ENCODE measurements around the gene CAMSAP2. TPM values are rescaled to one million over a fixed set of nuclear protein-coding genes. Genes with fewer than 3 reads are reported as not detected.
"Not testable (repeated sequence)": the region's sequence is repeated elsewhere in the genome, so short reads cannot be mapped to it uniquely, and the experiment has no call there.

Gene CAMSAP2
- total and polyA plus RNA-seq, 5 experiments from 2014 or later: 0.71 to 10.1 (median 2.0) TPM

- Mint-ChIP-seq H3K27me3 (no peaks in the 10 kb centered on the region), H3K4me3 (no peak overlapping the region), H3K4me1 (peaks cover 0 to 4% (median 3%) of the 10 kb centered on the region in 4 donors), H3K36me3 (peaks cover 0 to 2% (median 0%) of the 10 kb centered on the region in 3 donors), H3K27ac (peak overlapping the region in 1 of 10 donors; percentile 6), H3K9me3 (no peaks in the 10 kb centered on the region)
- POLR2A ChIA-PET: no interaction called here
- no peak for DNase-seq
- ATAC-seq: no peak
These were observed 37.2 kb downstream of the CAMSAP2 start for GRCh38 chr1:200775850-200776249.

- no peak for ATAC-seq
- Mint-ChIP-seq H3K27ac (peak overlapping the region in 1 of 10 donors; percentile 6), H3K4me1 (peaks cover 0 to 4% (median 3%) of the 10 kb centered on the region in 4 donors), H3K27me3 (no peaks in the 10 kb centered on the region), H3K9me3 (no peaks in the 10 kb centered on the region), H3K4me3 (no peak overlapping the region), H3K36me3 (peaks cover 0 to 4% (median under 1%) of the 10 kb centered on the region in 3 donors)
- no peak for DNase-seq
- POLR2A ChIA-PET: no interaction called here
These were observed 38.3 kb downstream of the CAMSAP2 start for GRCh38 chr1:200776949-200777348.

GRCh38 chr1:200778766-200779165 lies 40.1 kb downstream of the CAMSAP2 start:
- H3K4me1 Mint-ChIP-seq: peaks cover 1 to 4% (median 3%) of the 10 kb centered on the region in 4 donors
- H3K9me3 Mint-ChIP-seq: peaks cover 0 to 7% (median 0%) of the 10 kb centered on the region in 9 donors
- peaks cover 0 to 18% (median 14%) of the 10 kb centered on the region in 3 donors for H3K36me3 Mint-ChIP-seq
- no peak overlapping the region for H3K4me3 Mint-ChIP-seq
- POLR2A ChIA-PET: no interaction called here
- ATAC-seq (no peak), DNase-seq (no peak)
- H3K27me3 Mint-ChIP-seq: no peaks in the 10 kb centered on the region
- no peak overlapping the region for H3K27ac Mint-ChIP-seq

- H3K36me3 Mint-ChIP-seq: peaks cover 0 to 20% (median 16%) of the 10 kb centered on the region in 3 donors
- POLR2A ChIA-PET: no interaction called here
- H3K9me3 Mint-ChIP-seq: peaks cover 0 to 7% (median 0%) of the 10 kb centered on the region in 9 donors
- DNase-seq: no peak
- ATAC-seq: no peak
- H3K4me1 Mint-ChIP-seq: peaks cover 1 to 4% (median 2%) of the 10 kb centered on the region in 4 donors
- H3K27me3 Mint-ChIP-seq: no peaks in the 10 kb centered on the region
- no peak overlapping the region for H3K4me3 Mint-ChIP-seq
- no peak overlapping the region for H3K27ac Mint-ChIP-seq
These were observed 40.6 kb downstream of the CAMSAP2 start for GRCh38 chr1:200779326-200779725.

GRCh38 chr1:200780545-200781369 lies 42.1 kb downstream of the CAMSAP2 start:
- POLR2A ChIA-PET: no interaction called here
- Mint-ChIP-seq H3K27ac (no peak overlapping the region), H3K4me1 (peaks cover 0 to 4% (median 2%) of the 10 kb centered on the region in 4 donors), H3K4me3 (no peak overlapping the region), H3K9me3 (peaks cover 0 to 7% (median 0%) of the 10 kb centered on the region in 9 donors), H3K36me3 (peaks cover 0 to 20% (median 18%) of the 10 kb centered on the region in 3 donors), H3K27me3 (no peaks in the 10 kb centered on the region)
- ATAC-seq (no peak), DNase-seq (no peak)

GRCh38 chr1:200783926-200784325 lies 45.2 kb downstream of the CAMSAP2 start:
- Mint-ChIP-seq H3K4me1 (peaks cover 0 to 4% (median 2%) of the 10 kb centered on the region in 4 donors), H3K27me3 (no peaks in the 10 kb centered on the region), H3K27ac (no peak overlapping the region), H3K9me3 (peaks cover 0 to 7% (median 0%) of the 10 kb centered on the region in 9 donors), H3K4me3 (no peak overlapping the region), H3K36me3 (peaks cover 0 to 23% (median 22%) of the 10 kb centered on the region in 3 donors)
- DNase-seq (no peak), ATAC-seq (no peak)
- POLR2A ChIA-PET: no interaction called here

- no peaks in the 10 kb centered on the region for H3K27me3 Mint-ChIP-seq
- no peak overlapping the region for H3K27ac Mint-ChIP-seq
- POLR2A ChIA-PET: no interaction called here
- peaks cover 0 to 7% (median 0%) of the 10 kb centered on the region in 9 donors for H3K9me3 Mint-ChIP-seq
- no peak for DNase-seq
- ATAC-seq: no peak
- H3K4me1 Mint-ChIP-seq: peaks cover 0 to 4% (median 2%) of the 10 kb centered on the region in 4 donors
- H3K4me3 Mint-ChIP-seq: no peak overlapping the region
- peaks cover 0 to 28% (median 22%) of the 10 kb centered on the region in 3 donors for H3K36me3 Mint-ChIP-seq
These were observed 45.9 kb downstream of the CAMSAP2 start for GRCh38 chr1:200784576-200784975.

GRCh38 chr1:200786788-200787187 lies 48.1 kb downstream of the CAMSAP2 start:
- H3K27me3 Mint-ChIP-seq: no peaks in the 10 kb centered on the region
- ATAC-seq: no peak
- peaks cover 0 to 1% (median 0%) of the 10 kb centered on the region in 4 donors for H3K4me1 Mint-ChIP-seq
- no peak for DNase-seq
- POLR2A ChIA-PET: no interaction called here
- H3K36me3 Mint-ChIP-seq: peaks cover 0 to 25% (median 22%) of the 10 kb centered on the region in 3 donors
- H3K4me3 Mint-ChIP-seq: no peak overlapping the region
- peaks cover 0 to 7% (median 0%) of the 10 kb centered on the region in 9 donors for H3K9me3 Mint-ChIP-seq
- H3K27ac Mint-ChIP-seq: no peak overlapping the region

- POLR2A ChIA-PET: no interaction called here
- ATAC-seq (no peak), DNase-seq (no peak)
- H3K36me3 Mint-ChIP-seq: peaks cover 0 to 18% (median 14%) of the 10 kb centered on the region in 3 donors
- H3K4me1 Mint-ChIP-seq: peaks cover 0 to 1% (median 0%) of the 10 kb centered on the region in 4 donors
- no peak overlapping the region for H3K27ac Mint-ChIP-seq
- H3K4me3 Mint-ChIP-seq: no peak overlapping the region
- peaks cover 0 to 5% (median 0%) of the 10 kb centered on the region in 9 donors for H3K9me3 Mint-ChIP-seq
- H3K27me3 Mint-ChIP-seq: no peaks in the 10 kb centered on the region
These were observed 49.2 kb downstream of the CAMSAP2 start for GRCh38 chr1:200787896-200788387.

GRCh38 chr1:200791012-200791411 lies 52.3 kb downstream of the CAMSAP2 start:
- DNase-seq, H3K4me1 Mint-ChIP-seq, H3K27ac Mint-ChIP-seq, ATAC-seq, H3K36me3 Mint-ChIP-seq, H3K27me3 Mint-ChIP-seq, H3K9me3 Mint-ChIP-seq, POLR2A ChIA-PET, H3K4me3 Mint-ChIP-seq: not testable (repeated sequence)

GRCh38 chr1:200793677-200794076 lies 55.0 kb downstream of the CAMSAP2 start:
- no peaks in the 10 kb centered on the region for H3K27me3 Mint-ChIP-seq
- ATAC-seq (no peak), DNase-seq (no peak)
- H3K36me3 Mint-ChIP-seq: peaks cover 0 to 8% (median 4%) of the 10 kb centered on the region in 3 donors
- H3K4me3 Mint-ChIP-seq: no peak overlapping the region
- H3K9me3 Mint-ChIP-seq: no peaks in the 10 kb centered on the region
- no peak overlapping the region for H3K27ac Mint-ChIP-seq
- POLR2A ChIA-PET: no interaction called here
- H3K4me1 Mint-ChIP-seq: no peaks in the 10 kb centered on the region

- Mint-ChIP-seq H3K27me3 (no peaks in the 10 kb centered on the region), H3K9me3 (no peaks in the 10 kb centered on the region), H3K36me3 (peaks cover 0 to 4% (median 2%) of the 10 kb centered on the region in 3 donors), H3K4me3 (no peak overlapping the region), H3K27ac (no peak overlapping the region), H3K4me1 (no peaks in the 10 kb centered on the region)
- POLR2A ChIA-PET: no interaction called here
- DNase-seq: no peak
- ATAC-seq: no peak
These were observed 55.9 kb downstream of the CAMSAP2 start for GRCh38 chr1:200794506-200795065.

GRCh38 chr1:200795156-200795555 lies 56.5 kb downstream of the CAMSAP2 start:
- no peaks in the 10 kb centered on the region for H3K4me1 Mint-ChIP-seq

More at GRCh38 chr1:200795156-200795555, 56.5 kb downstream of the CAMSAP2 start:
- no peak overlapping the region for H3K27ac Mint-ChIP-seq
- H3K27me3 Mint-ChIP-seq: no peaks in the 10 kb centered on the region
- H3K4me3 Mint-ChIP-seq: no peak overlapping the region
- H3K9me3 Mint-ChIP-seq: no peaks in the 10 kb centered on the region
- H3K36me3 Mint-ChIP-seq: peaks cover 0 to 4% (median 2%) of the 10 kb centered on the region in 3 donors
- no peak for DNase-seq
- POLR2A ChIA-PET: no interaction called here
- ATAC-seq: no peak
